CD4-positive, alpha-beta T cell treated with Interleukin-4 for 4 hours (primary cell): ENCODE data around the gene SYT1.

Experiments
- DNase-seq: peaks from one replicate; pipeline ENCODE4 v3.0.0-alpha.2; 2020

The SYT1 gene

GRCh38 chr12:79063258-79063657, 198.7 kb downstream of the SYT1 start:
- no peak for DNase-seq

GRCh38 chr12:79067977-79068376, 203.4 kb downstream of the SYT1 start:
- no peak for DNase-seq

GRCh38 chr12:79069009-79069408, 204.4 kb downstream of the SYT1 start:
- no peak for DNase-seq

GRCh38 chr12:79071498-79071897, 206.9 kb downstream of the SYT1 start:
- no peak for DNase-seq

- DNase-seq: no peak
Measured at GRCh38 chr12:79073506-79073905, 208.9 kb downstream of the SYT1 start.

GRCh38 chr12:79082595-79082994, 218.0 kb downstream of the SYT1 start:
- no peak for DNase-seq

GRCh38 chr12:79083181-79083580, 218.6 kb downstream of the SYT1 start:
- no peak for DNase-seq

GRCh38 chr12:79085106-79085682, 220.6 kb downstream of the SYT1 start:
- no peak for DNase-seq

GRCh38 chr12:79086541-79087296, 222.1 kb downstream of the SYT1 start:
- DNase-seq: no peak

GRCh38 chr12:79098530-79098929, 234.0 kb downstream of the SYT1 start:
- no peak for DNase-seq

- no peak for DNase-seq
Measured at GRCh38 chr12:79108962-79109361, 244.4 kb downstream of the SYT1 start.

GRCh38 chr12:79114896-79115295, 250.3 kb downstream of the SYT1 start:
- DNase-seq: no peak

- DNase-seq: no peak
Measured at GRCh38 chr12:79115743-79116142, 251.2 kb downstream of the SYT1 start.

- no peak for DNase-seq
Measured at GRCh38 chr12:79119796-79120195, 255.2 kb downstream of the SYT1 start.

GRCh38 chr12:79121486-79121885, 256.9 kb downstream of the SYT1 start:
- no peak for DNase-seq

- no peak for DNase-seq
Measured at GRCh38 chr12:79124385-79124784, 259.8 kb downstream of the SYT1 start.

- DNase-seq: no peak
Measured at GRCh38 chr12:79125358-79125757, 260.8 kb downstream of the SYT1 start.

GRCh38 chr12:79127271-79127751, 262.7 kb downstream of the SYT1 start:
- no peak for DNase-seq

GRCh38 chr12:79128956-79129355, 264.4 kb downstream of the SYT1 start:
- no peak for DNase-seq

GRCh38 chr12:79138872-79139271, 274.3 kb downstream of the SYT1 start:
- no peak for DNase-seq

GRCh38 chr12:79140711-79141110, 276.1 kb downstream of the SYT1 start:
- no peak for DNase-seq

- no peak for DNase-seq
Measured at GRCh38 chr12:79141776-79142175, 277.2 kb downstream of the SYT1 start.

- DNase-seq: no peak
Measured at GRCh38 chr12:79143803-79144202, 279.2 kb downstream of the SYT1 start.

GRCh38 chr12:79151956-79152355, 287.4 kb downstream of the SYT1 start:
- DNase-seq: no peak

- no peak for DNase-seq
Measured at GRCh38 chr12:79155683-79156082, 291.1 kb downstream of the SYT1 start.
